ENCODE measurements around the gene LRRC42.

DNA sequence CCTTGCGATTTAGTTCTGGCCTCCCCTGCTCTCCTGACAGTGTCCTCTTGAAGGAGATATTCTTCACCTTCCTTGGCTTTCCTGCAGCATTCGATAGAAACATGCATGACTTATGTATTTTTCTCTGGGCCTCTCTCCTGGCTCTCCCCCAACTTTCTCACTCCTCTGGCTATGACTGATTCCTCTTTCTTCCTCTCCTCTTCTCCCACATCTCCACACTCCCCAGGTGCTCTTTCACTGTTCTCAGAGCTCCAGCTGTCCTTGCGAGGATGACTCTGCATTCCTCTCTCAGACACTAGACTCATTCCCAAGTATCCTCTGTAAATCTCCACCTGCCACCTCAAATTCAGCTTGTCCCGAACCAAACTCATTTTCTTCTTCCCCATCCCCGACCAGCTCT, 18.0 kb downstream of the LRRC42 start:
- TF ChIP-seq POLR2A (IDR thresholded peaks at IDR 0.05), result no peak
- TF ChIP-seq, protein P1, sequence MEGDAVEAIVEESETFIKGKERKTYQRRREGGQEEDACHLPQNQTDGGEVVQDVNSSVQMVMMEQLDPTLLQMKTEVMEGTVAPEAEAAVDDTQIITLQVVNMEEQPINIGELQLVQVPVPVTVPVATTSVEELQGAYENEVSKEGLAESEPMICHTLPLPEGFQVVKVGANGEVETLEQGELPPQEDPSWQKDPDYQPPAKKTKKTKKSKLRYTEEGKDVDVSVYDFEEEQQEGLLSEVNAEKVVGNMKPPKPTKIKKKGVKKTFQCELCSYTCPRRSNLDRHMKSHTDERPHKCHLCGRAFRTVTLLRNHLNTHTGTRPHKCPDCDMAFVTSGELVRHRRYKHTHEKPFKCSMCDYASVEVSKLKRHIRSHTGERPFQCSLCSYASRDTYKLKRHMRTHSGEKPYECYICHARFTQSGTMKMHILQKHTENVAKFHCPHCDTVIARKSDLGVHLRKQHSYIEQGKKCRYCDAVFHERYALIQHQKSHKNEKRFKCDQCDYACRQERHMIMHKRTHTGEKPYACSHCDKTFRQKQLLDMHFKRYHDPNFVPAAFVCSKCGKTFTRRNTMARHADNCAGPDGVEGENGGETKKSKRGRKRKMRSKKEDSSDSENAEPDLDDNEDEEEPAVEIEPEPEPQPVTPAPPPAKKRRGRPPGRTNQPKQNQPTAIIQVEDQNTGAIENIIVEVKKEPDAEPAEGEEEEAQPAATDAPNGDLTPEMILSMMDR (IDR thresholded peaks at IDR 0.05), result no peak
